NCI-H748 (cell line): Measurements from ENCODE around the gene MYO5B.

Source experiments
- DNase-seq: peaks from one replicate; lab custom pipeline; 2025; ENCODE audit not compliant: unreplicated experiment; lab: John Stamatoyannopoulos, UW

The MYO5B gene

GRCh38 chr18:49861659-49862058 is 333.3 kb downstream of the MYO5B start:
- no peak for DNase-seq

- no peak for DNase-seq
These were observed 335.2 kb downstream of the MYO5B start for GRCh38 chr18:49859725-49860124.

GRCh38 chr18:49859021-49859359 is 336.0 kb downstream of the MYO5B start:
- DNase-seq, result no peak

- DNase-seq, result peak; percentile 75
These were observed 336.5 kb downstream of the MYO5B start for GRCh38 chr18:49858309-49859020.

DNA sequence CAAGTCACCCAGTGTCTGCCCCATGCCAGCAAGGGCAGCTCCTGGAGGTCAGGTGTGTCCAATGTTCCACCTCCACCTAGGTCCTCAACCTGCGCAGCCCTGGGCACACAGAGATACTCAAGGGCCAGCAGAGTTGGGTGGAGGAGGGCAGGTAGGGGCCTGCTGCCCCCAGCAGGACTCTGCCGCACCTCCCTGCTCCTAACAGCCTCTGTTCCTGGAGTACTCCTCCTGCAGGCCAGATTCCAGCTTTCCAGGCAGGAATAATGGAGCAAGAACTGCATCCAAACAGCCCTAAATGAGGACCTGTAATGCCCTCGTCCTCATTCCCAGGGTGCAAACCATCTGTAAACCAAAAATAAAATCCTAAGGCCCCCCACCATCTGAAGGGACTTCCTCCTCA is 337.2 kb downstream of the MYO5B start:
- DNase-seq, result no peak

DNA sequence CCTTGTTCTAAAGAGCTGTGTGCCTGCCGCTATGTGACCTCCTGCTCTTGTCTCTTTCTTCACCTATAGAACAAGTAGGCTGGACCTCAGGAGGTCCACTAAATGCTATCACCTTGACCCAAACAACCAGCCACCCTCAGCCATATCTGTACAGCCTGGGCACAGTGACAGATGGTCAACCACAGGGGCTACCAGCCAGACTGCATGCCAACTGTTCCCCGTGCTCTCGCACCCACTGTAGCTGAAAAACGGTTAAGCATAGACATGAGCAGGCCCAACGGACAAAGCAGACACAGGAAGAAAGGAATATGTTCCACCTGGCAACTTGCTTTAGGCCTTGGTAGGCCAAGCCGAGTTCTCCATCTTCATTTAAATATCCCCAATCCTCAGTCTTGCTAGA is 338.5 kb downstream of the MYO5B start:
- DNase-seq, result no peak

- DNase-seq, result no peak
These were observed 339.1 kb downstream of the MYO5B start for GRCh38 chr18:49855711-49856415.

DNA sequence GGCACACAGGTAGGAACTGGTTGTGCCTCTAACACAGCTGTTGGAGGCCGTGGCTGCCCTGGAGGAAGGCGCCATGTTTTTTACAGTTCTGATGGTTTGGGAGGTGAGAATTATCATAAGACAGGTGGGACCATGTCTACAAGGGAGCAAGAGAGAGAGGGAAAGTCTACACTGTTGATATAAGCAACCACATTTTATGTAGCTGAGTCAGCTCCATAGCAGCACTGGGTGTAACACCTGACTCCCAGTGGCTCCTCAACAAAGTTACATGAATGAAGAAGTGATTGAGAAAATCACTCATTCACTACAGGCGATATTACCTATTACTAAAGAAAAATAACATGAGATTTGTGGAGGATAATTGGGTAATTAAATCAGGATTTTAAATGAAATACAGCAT is 340.3 kb downstream of the MYO5B start:
- DNase-seq, result no peak

- DNase-seq, result no peak
These were observed 341.5 kb downstream of the MYO5B start for GRCh38 chr18:49853436-49853835.

DNA sequence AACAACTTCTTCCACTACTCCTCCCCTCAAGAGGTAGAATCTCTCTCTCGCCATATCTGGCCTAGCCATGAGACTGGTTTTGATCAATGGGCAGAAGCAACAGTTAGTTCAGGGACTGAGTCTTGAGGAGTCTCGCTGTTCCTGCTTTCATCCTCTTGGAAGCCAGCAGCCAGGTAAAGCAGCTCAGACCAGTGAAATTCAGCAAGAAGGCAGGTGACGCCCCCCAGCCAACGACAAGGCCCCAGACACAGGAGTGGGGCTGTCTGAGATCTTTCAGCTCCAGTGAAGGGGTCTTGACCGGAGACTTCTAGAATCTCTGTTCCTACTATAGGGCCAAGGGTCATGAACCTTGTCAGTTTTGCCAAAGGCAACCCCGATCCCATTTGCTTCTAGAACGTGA is 341.9 kb downstream of the MYO5B start:
- no peak for DNase-seq

DNA sequence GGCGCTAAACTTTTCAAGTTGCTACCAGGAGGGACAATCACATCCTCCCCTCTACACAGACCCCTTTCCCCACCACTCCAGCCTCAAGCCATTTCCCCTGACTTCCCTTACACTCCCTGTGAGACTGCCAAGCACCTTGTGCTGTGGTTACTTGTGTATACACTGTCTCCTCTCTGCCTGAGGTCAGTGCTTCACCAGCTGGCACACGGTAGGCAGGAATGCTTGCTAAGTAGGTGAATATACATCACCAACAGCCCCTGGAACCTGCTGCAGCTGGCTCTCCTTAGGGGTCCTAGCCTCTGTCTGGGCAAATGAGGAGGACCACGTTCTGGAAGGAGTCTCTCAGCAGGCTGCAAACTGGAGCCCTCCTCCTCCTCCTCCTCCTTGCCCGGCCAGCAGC is 343.3 kb downstream of the MYO5B start:
- DNase-seq, result no peak

DNA sequence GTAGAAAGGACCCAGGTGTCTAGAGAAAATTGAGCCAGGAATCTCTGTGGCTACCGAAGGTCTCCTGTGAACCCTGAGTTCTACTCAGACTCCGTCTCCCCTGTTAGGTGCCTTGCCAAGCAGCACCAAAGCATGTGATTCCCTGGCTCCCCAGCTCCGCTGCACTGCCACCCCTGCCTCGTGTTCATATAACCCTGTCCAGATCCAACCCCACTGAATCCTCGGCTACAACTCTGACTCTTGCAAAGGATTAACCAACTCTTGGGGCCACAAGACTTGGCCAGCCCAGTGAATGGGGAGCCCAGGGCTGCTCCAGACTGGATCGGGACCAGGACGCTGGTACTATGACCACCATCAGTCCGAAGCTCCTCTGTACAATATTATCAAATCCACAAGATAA is 344.3 kb downstream of the MYO5B start:
- DNase-seq, result no peak

DNA sequence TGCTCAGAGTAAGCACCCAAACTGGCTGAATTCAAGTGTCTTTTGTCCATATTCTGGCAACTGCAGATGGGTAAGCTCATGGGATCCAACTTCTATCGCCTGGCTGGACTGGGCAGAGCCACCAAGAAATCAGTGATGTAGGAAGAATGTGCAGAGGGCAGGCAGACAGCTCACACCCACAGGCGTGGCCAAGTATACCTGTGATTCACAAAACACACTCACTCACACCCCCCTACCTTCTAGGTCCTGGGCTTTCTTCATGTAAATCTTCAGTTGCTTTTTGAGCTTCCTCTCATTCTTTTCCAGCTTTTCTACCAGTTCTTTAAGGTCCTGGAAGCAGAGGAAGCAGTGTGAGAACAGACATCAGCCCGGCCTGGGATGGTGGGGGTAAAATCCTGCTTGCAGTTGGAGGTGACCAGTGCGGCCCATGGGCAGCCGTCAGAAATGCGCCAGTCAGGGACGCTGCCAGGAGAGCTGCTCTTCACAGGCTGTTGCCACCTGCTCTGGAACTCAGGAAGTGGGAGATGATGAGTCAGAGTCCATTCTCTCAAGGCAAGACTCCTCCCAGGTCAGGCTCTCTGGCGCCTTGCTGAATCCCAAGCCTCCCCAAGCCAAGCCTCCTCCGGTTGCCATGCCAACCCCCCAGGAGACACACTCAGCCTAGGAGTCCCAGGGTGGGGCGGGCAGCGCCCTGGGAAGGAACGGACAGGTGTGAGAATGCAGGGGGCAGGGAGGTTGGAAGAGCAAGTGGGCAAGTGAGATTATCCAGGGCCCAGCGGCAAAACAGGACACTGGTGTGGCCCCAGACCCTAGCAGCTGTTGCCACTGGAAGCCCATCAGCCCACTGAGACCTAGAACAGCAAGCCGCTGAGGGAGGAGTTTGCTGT is 345.4 kb downstream of the MYO5B start:
- peak; percentile 97 for DNase-seq

DNA sequence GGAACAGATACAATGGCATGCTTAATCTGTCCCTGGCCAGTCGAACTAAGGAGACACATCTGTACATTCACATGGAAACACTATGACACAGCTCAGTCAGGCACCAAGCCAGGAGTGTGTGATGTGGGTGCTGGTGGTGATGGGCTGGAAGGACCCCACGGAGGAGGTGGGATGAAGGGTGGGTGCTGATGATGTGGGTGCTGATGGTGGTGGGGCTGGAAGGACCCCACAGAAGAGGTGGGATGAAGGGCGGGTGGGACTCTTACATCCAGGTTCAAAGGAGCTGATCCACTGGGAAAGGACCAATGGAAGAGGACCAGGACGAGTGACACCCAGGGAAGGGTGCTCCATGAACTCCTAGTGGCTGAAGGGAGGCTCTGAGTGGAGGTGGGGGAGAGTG is 346.8 kb downstream of the MYO5B start:
- no peak for DNase-seq

DNA sequence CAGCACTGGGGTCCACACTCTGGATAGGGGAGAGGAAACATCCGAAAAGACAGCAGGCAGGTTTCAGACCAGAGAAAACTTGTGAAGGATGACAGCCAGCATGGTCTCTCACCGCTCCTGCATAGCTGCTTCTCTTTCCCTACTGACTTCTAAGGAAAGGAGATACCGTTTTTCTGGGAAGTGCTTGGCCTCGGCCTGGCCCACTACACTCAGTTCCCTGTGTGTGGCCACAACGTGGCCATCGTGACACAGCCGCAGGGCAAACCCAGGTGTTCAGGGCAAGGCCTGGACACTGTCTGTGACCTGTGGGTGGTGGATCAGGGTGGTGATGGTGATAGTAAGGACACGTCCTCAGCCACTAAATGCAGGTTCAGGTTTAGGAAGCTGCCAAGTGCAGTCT is 347.4 kb downstream of the MYO5B start:
- no peak for DNase-seq

- DNase-seq, result peak; percentile 33
These were observed 348.1 kb downstream of the MYO5B start for GRCh38 chr18:49846718-49847470.

GRCh38 chr18:49846361-49846662 is 348.6 kb downstream of the MYO5B start:
- DNase-seq, result no peak

DNA sequence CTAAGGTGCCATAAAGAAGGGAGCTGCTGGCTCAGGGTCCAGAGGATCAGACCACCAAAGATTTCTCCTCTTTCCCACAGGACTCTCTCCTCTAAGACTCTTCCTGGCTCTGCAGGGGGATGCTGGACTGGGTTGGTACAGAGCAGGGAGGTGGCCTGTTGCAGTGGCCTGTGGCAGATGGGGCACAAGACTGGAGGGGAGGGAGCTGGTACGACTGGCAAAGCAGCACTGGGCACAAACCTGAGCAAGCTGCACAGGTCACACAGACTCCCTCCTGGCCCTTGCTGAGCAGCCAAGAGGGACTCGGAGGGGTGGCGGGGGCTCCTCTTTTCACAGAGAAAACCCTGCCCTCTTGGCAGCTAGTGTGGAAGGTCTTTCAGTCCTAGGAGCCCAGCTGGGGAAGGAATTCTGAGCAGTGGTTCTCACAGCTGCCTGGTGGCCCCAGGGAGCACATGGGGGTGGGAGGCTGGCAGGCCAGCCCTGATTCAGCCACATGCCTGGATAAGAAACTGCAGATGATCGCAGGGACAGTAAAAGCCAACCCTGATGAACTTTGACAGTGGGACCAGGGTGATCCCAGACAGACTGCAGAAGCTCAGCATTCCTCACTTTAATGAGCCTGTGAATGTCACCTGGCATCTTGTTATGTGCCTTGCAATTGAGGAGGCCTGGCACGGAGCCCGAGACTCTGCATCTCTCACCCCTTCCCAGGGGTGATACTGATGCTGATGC is 349.2 kb downstream of the MYO5B start:
- DNase-seq, result no peak

DNA sequence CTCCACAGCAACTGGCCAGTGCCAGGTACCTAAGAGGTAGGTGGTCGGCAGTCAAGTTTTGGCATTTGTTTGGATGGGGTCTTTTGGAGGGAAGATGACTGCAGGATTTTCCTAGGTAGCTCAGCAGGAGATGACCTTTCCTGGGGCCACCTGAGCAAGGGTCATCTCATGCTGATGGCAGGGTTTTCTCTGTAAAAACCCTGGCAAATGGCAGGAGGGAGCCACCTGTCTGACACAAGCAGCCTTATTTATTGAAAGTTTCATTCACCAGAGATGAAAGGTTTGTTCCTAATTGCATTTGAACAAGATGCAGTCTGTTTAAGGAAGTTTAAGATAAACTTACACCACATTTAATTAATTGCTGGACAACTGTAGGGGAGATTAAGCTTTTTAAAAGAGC is 350.0 kb downstream of the MYO5B start:
- no peak for DNase-seq

DNA sequence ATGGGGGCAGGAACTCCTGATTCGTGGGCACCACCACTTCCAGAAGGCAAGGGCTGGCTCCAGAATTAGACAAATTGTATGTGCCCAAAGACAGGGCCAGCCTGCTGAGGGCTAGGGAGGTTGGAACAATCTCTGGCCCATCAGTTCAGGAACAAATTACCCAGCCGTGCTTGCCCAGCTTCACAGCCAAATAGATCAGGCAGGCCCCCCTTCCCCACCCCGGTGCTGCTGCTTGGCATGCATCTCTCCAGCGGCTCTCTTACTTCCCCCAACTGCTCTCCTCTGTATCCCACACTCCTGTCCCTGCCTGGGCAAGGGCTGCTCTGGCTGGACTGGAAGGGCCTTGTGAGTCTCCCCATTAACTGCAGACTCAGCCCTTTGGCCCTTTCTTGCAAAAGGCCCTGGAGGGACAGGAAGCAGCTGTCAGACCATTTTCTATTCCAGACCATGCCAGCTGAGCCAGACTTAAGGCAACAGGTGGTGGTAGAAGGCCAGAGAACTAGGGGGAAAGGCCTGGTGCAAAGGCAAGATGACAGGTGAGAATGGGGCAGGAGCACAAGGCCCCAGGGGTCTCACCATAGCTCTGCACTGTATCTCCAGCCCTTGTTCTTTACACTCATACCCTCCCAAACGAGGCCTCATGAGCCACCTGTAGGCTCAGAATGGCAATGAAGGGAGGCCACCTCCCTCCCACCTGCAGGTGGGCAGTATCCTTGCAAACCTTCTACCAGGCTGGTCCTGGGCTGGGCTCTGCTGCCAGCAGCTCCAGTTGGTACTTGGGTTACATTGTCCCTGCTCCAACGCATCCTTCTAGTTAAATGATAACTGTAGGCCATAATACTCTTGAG is 350.9 kb downstream of the MYO5B start:
- no peak for DNase-seq
